ENCODE results near the gene HAUS3.
"Not testable (repeated sequence)": the region's sequence is repeated elsewhere in the genome, so short reads cannot be mapped to it uniquely, and the experiment has no call there.

HAUS3 gene

GRCh38 chr4:2275546-2276251 lies 33.8 kb upstream of the HAUS3 start:
- no peak for DNase-seq (ENCODE audit: low read depth in 2 of 2)

GRCh38 chr4:2275044-2275397 lies 33.1 kb upstream of the HAUS3 start:
- DNase-seq (ENCODE audit: low read depth in 2 of 2), result not testable (repeated sequence)

- no peak for DNase-seq (ENCODE audit: low read depth in 2 of 2)
Observed at GRCh38 chr4:2274320-2275043, 32.6 kb upstream of the HAUS3 start.

GRCh38 chr4:2273657-2274319 lies 31.9 kb upstream of the HAUS3 start:
- no peak for DNase-seq (ENCODE audit: low read depth in 2 of 2)

DNA sequence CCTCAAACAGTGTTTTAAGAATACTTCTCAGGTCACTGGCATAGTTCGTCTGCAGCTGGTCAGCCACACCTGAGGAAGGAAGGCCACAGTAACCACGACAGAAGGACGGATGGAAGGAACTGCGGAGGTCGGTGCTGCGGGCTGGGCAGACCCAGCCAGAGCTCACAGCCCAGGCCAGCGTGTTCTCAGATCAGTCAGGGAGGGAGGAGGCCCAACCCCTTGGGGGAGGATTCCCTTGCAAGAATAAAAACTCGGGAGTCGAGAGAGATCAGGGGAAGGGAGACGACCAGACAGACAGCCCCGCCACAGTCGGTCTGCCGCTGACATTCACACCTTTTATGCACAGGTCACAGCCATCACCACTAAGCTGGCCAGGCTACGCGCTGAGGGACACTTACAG lies 31.3 kb upstream of the HAUS3 start:
- DNase-seq (ENCODE audit: low read depth in 2 of 2), result no peak

DNA sequence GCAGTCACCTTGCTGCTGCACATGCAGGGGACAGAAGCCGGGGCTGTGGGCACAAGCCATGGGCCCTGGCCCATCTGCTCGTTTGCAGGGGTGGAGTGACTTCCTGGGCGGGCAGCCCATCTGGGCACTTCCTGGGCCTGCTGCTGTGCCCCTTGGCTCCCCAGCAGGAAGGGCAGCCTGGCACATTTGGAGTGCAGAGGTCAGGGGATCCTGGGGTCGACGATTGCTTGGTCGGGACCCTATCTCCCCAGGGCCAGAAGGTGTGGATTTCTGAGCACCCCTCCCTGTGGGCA lies 30.9 kb upstream of the HAUS3 start:
- no peak for DNase-seq (ENCODE audit: low read depth in 2 of 2)

DNA sequence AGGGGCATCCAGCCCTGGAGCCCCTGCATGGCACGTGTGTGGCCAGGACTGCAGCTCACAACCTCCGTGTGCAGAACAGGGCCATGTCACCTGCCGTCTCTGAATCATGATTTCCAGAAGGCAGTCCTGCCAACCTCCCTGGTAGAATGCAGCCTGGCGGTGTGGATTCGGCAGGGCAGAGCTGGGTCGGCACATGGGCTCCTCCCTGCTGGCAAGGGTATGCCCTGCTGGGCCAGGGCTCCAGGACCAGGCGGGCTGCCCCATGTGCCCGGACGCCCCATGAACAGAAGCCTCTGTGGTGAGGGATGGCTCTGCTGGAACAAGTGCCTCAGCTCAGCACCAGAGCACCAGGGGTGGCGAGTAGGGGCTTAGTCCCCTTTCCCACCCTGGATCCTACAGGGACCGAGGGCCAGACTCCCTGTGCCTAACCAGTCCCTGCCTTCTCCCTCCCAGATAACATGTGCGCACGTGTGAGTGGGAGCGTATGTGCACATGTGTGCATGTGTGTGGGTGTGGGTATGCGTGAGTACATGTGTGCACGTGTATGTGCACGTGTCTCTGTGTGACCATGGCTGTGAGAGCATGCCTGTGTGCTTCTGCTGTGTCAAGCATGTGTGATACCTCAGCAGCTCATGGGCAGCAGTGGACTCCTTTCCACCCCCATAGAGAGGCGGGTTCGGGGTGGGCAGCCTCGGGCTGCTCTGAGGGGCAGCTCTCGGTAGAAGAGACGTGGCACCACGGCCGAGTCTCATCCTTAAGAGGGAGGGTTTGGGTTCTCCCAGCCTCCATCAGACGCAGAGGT lies 30.3 kb upstream of the HAUS3 start:
- no peak for DNase-seq (ENCODE audit: low read depth in 2 of 2)

GRCh38 chr4:2271279-2272025 lies 29.5 kb upstream of the HAUS3 start:
- DNase-seq (ENCODE audit: low read depth in 2 of 2), result no peak

GRCh38 chr4:2270341-2271165 lies 28.6 kb upstream of the HAUS3 start:
- DNase-seq (ENCODE audit: low read depth in 2 of 2), result no peak

DNA sequence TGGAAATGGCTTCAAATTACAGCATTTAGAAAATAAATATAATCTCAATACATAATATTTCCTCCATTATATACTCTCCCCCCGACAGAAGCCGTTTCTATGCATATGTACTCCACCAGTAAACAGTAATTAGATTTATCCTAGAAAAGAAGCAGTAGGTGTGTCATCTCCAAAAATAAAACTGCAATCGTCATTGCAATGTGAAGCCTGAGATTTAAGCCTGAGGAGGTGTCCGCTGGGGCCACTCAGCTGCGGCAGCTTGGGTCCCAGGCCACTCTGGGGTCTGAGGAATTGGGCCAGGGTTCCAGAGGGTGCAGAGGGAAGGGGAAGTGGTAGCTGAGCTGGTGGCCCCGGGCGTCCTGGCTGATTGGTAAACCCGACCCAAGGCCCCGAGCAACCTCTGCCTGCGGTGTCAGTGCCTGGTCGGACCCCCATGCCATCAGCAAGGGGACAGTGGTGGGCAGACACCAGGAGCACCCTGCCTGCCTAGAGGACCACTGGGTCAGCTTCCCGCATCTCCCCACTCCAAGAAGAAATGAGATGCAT lies 27.8 kb upstream of the HAUS3 start:
- no peak for DNase-seq (ENCODE audit: low read depth in 2 of 2)

GRCh38 chr4:2269206-2269531 lies 27.2 kb upstream of the HAUS3 start:
- no peak for DNase-seq (ENCODE audit: low read depth in 2 of 2)

GRCh38 chr4:2268357-2269205 lies 26.7 kb upstream of the HAUS3 start:
- DNase-seq (ENCODE audit: low read depth in 2 of 2), result no peak

GRCh38 chr4:2267841-2268240 lies 25.9 kb upstream of the HAUS3 start:
- DNase-seq (ENCODE audit: low read depth in 2 of 2), result no peak

- DNase-seq (ENCODE audit: low read depth in 2 of 2), result no peak
Observed at GRCh38 chr4:2267320-2267811, 25.4 kb upstream of the HAUS3 start.

- no peak for DNase-seq (ENCODE audit: low read depth in 2 of 2)
Observed at GRCh38 chr4:2266821-2267220, 24.9 kb upstream of the HAUS3 start.

DNA sequence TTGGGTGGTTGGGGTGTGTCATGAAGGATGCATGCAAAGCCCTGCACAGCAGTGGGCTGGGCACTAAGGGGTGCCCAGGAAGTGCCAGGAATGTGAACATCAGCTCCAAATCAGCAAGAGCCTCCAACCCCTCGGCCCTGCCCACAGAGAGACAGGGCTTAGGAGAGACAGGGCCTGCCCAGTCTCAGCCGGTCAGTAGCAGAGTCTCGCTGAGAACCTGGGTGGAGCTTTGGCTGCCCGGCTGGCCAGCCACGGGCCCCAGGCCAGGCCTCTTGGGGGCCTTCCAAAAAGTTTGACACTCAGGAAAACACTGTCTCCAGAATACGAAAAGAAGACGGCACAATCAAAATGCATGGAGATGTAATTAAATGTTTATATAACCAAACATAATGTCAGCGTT lies 24.3 kb upstream of the HAUS3 start:
- DNase-seq (ENCODE audit: low read depth in 2 of 2), result no peak

DNA sequence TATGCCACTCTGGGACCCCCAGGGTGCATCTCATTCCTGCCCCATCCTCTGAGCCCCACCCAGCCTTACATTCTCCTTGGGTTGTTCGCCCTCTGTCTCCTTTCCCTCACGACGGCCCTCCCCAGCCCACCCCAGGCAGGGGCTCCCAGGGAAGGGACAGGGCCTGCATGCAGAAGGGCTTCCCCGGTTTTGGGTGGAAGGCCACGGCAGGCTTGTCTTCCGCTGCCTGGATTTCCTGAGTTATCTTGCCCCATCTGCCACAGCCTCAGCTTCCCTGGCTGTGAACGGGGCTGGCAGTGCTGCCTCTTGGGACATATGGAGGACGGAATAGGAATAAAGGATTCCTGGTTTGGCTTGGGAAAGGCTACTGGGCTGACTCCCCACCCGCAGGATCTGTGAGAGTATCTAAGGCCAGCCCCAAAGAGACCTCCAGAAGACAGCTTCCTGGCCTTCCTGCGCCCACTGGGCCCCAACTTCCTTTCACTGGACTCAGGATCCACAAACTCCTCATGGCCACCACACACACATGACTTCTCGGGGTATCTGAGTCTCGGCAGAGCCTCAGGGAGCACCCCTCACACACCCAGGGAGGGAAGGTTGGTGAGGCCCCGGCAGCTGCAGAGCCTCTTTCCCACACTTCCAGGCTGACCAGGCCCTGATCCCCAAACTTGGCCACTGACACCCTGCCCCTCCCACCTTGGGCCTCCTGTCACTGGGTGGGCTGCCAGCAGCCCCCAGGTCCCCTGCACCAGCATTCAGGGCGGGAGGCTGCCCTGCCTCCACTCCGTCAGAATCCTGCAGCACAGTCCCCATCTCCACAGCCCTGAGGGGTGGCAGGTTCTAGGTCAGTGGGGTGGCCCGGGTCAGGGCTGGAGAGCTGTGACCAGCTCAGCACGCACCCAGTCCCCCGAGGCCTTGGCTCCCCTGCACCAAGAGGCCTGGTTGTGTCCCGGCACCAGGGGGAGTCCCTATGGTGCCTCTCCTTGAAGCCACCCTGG lies 23.5 kb upstream of the HAUS3 start:
- DNase-seq (ENCODE audit: low read depth in 2 of 2), result no peak

- DNase-seq (ENCODE audit: low read depth in 2 of 2), result no peak
Observed at GRCh38 chr4:2264481-2265041, 22.6 kb upstream of the HAUS3 start.
